Transverse colon (tissue), 4 donors: ENCODE data around the gene SPRR5. TPM values are rescaled to one million over a fixed set of nuclear protein-coding genes. Genes with fewer than 3 reads are reported as not detected.

ENCODE experiments used
- DNase-seq: peaks from one replicate; pipeline ENCODE4 v3.0.0-alpha.2; 2019
- H3K27ac ChIP-seq, 4 donors: fragments of 200-600 bp; sonication (generic); 2 replicates each; pipeline ENCODE4 v1.5.1; 2016 to 2018; ENCODE audit warnings: inconsistent platforms in 4 of 4
- H3K27me3 ChIP-seq: fragments of 200-600 bp; sonication (generic); 2 replicates; pipeline ENCODE4 v1.5.1; 2017; ENCODE audit warnings: inconsistent platforms
- H3K36me3 ChIP-seq, 4 donors: fragments of 200-600 bp; sonication (generic); 2 replicates each; pipeline ENCODE4 v1.5.1; 2017 to 2019; ENCODE audit warnings: inconsistent platforms in 4 of 4
- H3K4me1 ChIP-seq, 4 donors: fragments of 200-600 bp; sonication (generic); 2 replicates each; pipeline ENCODE4 v1.5.1; 2017 to 2020; ENCODE audit warnings: inconsistent platforms in 4 of 4
- H3K4me3 ChIP-seq, 4 donors: fragments of 200-600 bp; sonication (generic); 1 replicate in 1 of 4; 2 replicates in 3 of 4; pipeline versions ENCODE4 v1.5.1 to v1.6.1; 2017 to 2019; ENCODE audit warnings: inconsistent platforms in 4 of 4
- H3K9me3 ChIP-seq, 2 donors: fragments of 200-600 bp; sonication (generic); 2 replicates each; pipeline ENCODE4 v1.5.1; 2017 to 2019; ENCODE audit warnings: inconsistent platforms in 2 of 2
- CTCF ChIP-seq, 5 experiments: fragments of 200-600 bp in 3 of 5; fragments of 450-650 bp in 2 of 5; sonication (generic) in 3 of 5; IDR thresholded peaks; 1 replicate in 2 of 5; 2 replicates in 3 of 5; pipeline ENCODE4 v1.5.1; 2016 to 2017; ENCODE audit warnings: antibody characterized with exemption in 5 of 5, inconsistent platforms in 3 of 5, mild to moderate bottlenecking in 2 of 5, moderate library complexity in 1 of 5
- EP300 ChIP-seq: sonication (generic); formaldehyde crosslinking; IDR thresholded peaks from one replicate; pipeline ENCODE4 v1.6.1; 2017; ENCODE audit warnings: antibody characterized with exemption, low read depth
- POLR2A ChIP-seq: fragments of 450-650 bp; IDR thresholded peaks from one replicate; pipeline ENCODE4 v1.6.1; 2016; ENCODE audit warnings: antibody characterized with exemption, mild to moderate bottlenecking, moderate library complexity
- POLR2AphosphoS5 ChIP-seq, 3 donors: sonication (generic); formaldehyde crosslinking; IDR thresholded peaks; one replicate each; pipeline ENCODE4 v1.6.1; 2016; ENCODE audit warnings: antibody characterized with exemption in 3 of 3
- WGBS, 2 donors: methylation state at CpG; one replicate each; pipeline ENCODE4 v1.1.5; 2018; ENCODE audit warnings: low coverage in 1 of 2; 5-methylcytosine and 5-hydroxymethylcytosine counted together
- in situ Hi-C, 4 donors: fragments of 200-750 bp; cut with MboI; loops; one replicate each; pipeline versions ENCODE4 v1.15.0 to v1.15.1; 2017; ENCODE audit warnings: low sequenced_read_pairs in 3 of 4, low pct_ligation_motif_present in 1 of 4, low pct_unique_long_range_greater_than_20kb in 1 of 4
- intact Hi-C: fragments of 100-400 bp; cut with DNase I; formaldehyde crosslinking; loops from one replicate; pipeline ENCODE4 v1.15.1; 2023; ENCODE audit warnings: low total_unique reads
- total RNA-seq, 4 donors: library from RNA; depleted of rRNA; stranded (reverse); fragments of >200 nt; gene quantifications; one replicate each; pipeline ENCODE4 v1.1.0, GENCODE V29; 2016

The SPRR5 gene
- total RNA-seq, 4 donors from 2014 or later: not detected

- TF ChIP-seq POLR2A (no peak), CTCF (IDR thresholded peaks at IDR 0.05) (no peak), EP300 (no peak), POLR2AphosphoS5 (IDR thresholded peaks at IDR 0.05) (no peak)
- no peak overlapping the region for H3K27ac ChIP-seq
- intact Hi-C loops (no loop called here), in situ Hi-C loops (no loop called here)
- no peaks in the 10 kb centered on the region for H3K27me3 ChIP-seq
- no peak for DNase-seq
- no peaks in the 10 kb centered on the region for H3K36me3 ChIP-seq
- no peak overlapping the region for H3K4me3 ChIP-seq
- no peaks in the 10 kb centered on the region for H3K9me3 ChIP-seq
- 81% methylated on average over 3 of the region's 3 CpGs; no CpG with 5 or more reads in 1 of the 2 donors for WGBS, 2 donors
- H3K4me1 ChIP-seq: no peaks in the 10 kb centered on the region
Observed at GRCh38 chr1:152909206-152909605, 37.8 kb upstream of the SPRR5 start.

- in situ Hi-C loops (no loop called here), intact Hi-C loops (no loop called here)
- WGBS, 2 donors: 40 to 58% methylated on average over 1 of the region's 1 CpG
- Histone ChIP-seq H3K27me3 (no peaks in the 10 kb centered on the region), H3K4me3 (no peak overlapping the region), H3K9me3 (no peaks in the 10 kb centered on the region), H3K4me1 (no peaks in the 10 kb centered on the region), H3K36me3 (no peaks in the 10 kb centered on the region), H3K27ac (no peak overlapping the region)
- no peak for TF ChIP-seq EP300
- DNase-seq: no peak
Observed at GRCh38 chr1:152912471-152912870, 34.5 kb upstream of the SPRR5 start.

- no peak for TF ChIP-seq EP300
- no peak for DNase-seq
- WGBS, 2 donors: 58 to 60% methylated on average over 3 to 5 of the region's 5 CpGs
- intact Hi-C loops: no loop called here
- Histone ChIP-seq H3K9me3 (no peaks in the 10 kb centered on the region), H3K36me3 (no peaks in the 10 kb centered on the region), H3K4me1 (no peaks in the 10 kb centered on the region), H3K4me3 (no peak overlapping the region), H3K27ac (no peak overlapping the region), H3K27me3 (no peaks in the 10 kb centered on the region)
- in situ Hi-C loops: no loop called here
Observed at GRCh38 chr1:152912900-152913299, 34.1 kb upstream of the SPRR5 start.

- WGBS, 2 donors: 0 to 23% methylated on average over 1 to 3 of the region's 3 CpGs
- Histone ChIP-seq H3K27ac (no peak overlapping the region), H3K36me3 (no peaks in the 10 kb centered on the region), H3K4me3 (no peak overlapping the region), H3K4me1 (no peaks in the 10 kb centered on the region), H3K27me3 (no peaks in the 10 kb centered on the region), H3K9me3 (no peaks in the 10 kb centered on the region)
- DNase-seq: no peak
- in situ Hi-C loops: no loop called here
- intact Hi-C loops: no loop called here
- TF ChIP-seq POLR2A (no peak), EP300 (no peak), POLR2AphosphoS5 (IDR thresholded peaks at IDR 0.05) (no peak)
Observed at GRCh38 chr1:152917794-152918193, 29.2 kb upstream of the SPRR5 start.

- no peak for TF ChIP-seq POLR2AphosphoS5 (IDR thresholded peaks at IDR 0.05)
- TF ChIP-seq POLR2A: no peak
- no peak for TF ChIP-seq EP300
- no peak for TF ChIP-seq CTCF (IDR thresholded peaks at IDR 0.05)
- in situ Hi-C loops: no loop called here
- Histone ChIP-seq H3K27me3 (no peaks in the 10 kb centered on the region), H3K27ac (no peak overlapping the region), H3K9me3 (no peaks in the 10 kb centered on the region), H3K36me3 (no peaks in the 10 kb centered on the region), H3K4me3 (no peak overlapping the region), H3K4me1 (no peaks in the 10 kb centered on the region)
- no peak for DNase-seq
- intact Hi-C loops: no loop called here
Observed at GRCh38 chr1:152919071-152919470, 27.9 kb upstream of the SPRR5 start.

GRCh38 chr1:152924191-152924590 lies 22.8 kb upstream of the SPRR5 start:
- in situ Hi-C loops (no loop called here), intact Hi-C loops (no loop called here)
- H3K27ac ChIP-seq: no peak overlapping the region
- no peaks in the 10 kb centered on the region for H3K27me3 ChIP-seq
- H3K4me3 ChIP-seq: no peak overlapping the region
- TF ChIP-seq POLR2AphosphoS5 (IDR thresholded peaks at IDR 0.05): no peak
- TF ChIP-seq POLR2A: no peak
- no peak for TF ChIP-seq CTCF (IDR thresholded peaks at IDR 0.05)
- TF ChIP-seq EP300: no peak
- H3K4me1 ChIP-seq: no peaks in the 10 kb centered on the region
- no peaks in the 10 kb centered on the region for H3K36me3 ChIP-seq
- 0 to 53% methylated on average over 1 to 2 of the region's 2 CpGs for whole genome bisulfite sequencing, 2 donors
- H3K9me3 ChIP-seq: no peaks in the 10 kb centered on the region
- DNase-seq: no peak
